ENCODE data around the gene EEA1.
A peak's percentile ranks its signal among the peaks of the same experiment; 100 is the strongest.
"Not testable (repeated sequence)": the region's sequence is repeated elsewhere in the genome, so short reads cannot be mapped to it uniquely, and the experiment has no call there.

Gene EEA1

DNA sequence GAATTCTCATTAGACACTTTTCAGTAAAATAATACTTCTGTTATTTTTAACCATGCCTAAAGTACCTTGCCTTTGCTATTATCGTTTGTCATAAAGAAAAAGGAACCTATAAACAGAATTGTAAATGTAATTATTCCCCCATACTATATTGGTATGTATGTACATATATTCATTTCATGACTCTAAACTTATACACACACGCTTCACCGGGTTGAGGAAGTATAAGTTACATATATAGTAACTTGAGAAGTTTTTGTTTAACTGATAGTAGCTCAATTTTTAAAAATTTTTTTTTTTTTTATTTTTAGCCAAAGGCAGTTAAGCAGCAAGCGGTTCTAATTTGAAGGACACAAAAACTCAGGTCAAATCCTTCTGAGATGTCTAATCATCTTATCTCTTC lies 118.7 kb downstream of the EEA1 start:
- DNase-seq: no peak

GRCh38 chr12:92803903-92804302 lies 125.2 kb downstream of the EEA1 start:
- no peak for DNase-seq

GRCh38 chr12:92802906-92803305 lies 126.2 kb downstream of the EEA1 start:
- no peak for DNase-seq

DNA sequence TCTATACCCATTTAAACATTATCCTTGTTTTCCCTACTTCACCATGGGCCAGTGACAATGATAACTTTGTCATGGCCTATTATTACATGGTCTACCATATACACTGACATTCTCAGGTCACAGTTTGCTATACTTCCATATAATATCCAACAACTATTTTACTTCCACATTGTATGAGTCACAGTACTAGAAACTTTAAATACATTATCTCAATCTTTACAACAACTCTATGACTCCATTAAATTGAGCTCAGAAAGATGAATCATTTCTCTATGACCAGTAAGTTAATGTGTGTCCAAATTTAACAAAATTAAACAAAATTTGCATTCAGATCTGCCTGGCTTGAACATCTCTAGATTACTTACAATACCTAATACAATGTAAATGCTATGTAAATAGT lies 132.4 kb downstream of the EEA1 start:
- no peak for DNase-seq

- DNase-seq: no peak
Observed at GRCh38 chr12:92794814-92795213, 134.3 kb downstream of the EEA1 start.

- not testable (repeated sequence) for DNase-seq
Observed at GRCh38 chr12:92794356-92794755, 134.7 kb downstream of the EEA1 start.

DNA sequence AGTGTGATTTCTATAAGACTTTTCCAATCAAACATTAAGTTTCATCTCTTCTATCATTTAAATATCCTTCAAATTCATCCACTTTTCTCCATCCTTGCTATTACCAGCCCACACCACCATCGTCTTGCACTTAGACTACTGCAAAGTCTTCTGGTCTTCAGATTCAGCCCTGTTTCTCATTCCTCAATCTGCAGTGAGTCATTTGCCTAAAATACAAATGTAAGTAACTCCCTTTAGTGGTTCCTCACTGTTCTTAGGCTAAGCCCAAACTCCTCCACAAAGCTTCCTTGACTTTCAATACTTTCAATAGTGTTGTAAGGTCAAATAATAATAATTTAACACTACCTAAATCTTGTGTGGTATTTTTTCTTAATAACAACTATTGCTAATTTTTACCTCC lies 143.1 kb downstream of the EEA1 start:
- no peak for DNase-seq

DNA sequence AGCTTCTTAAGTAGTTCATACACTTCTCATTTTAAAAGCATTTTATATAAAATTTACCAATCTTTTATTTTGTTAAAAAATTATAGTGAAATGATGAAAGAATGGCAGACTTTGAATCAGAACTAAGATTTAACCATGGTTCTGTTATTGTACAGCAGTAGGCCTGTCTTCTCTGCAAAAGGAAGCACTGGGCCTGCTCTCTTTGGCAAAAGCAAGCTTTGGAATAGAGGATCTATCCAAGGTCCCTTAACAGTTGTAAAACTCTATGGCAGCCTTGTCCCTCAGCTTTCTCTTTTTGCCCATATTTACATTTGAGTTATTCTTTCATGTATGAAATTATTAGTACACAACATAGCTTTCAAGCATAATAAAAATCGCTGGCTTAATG lies 143.5 kb downstream of the EEA1 start:
- no peak for DNase-seq

- DNase-seq: peak in 2 of 51 donors; percentile 7 to 20
Observed at GRCh38 chr12:92784797-92785562, 144.1 kb downstream of the EEA1 start.

- DNase-seq: no peak
Observed at GRCh38 chr12:92784356-92784755, 144.7 kb downstream of the EEA1 start.

GRCh38 chr12:92779902-92780301 lies 149.2 kb downstream of the EEA1 start:
- DNase-seq: no peak

GRCh38 chr12:92778525-92778924 lies 150.6 kb downstream of the EEA1 start:
- no peak for DNase-seq

- no peak for DNase-seq
Observed at GRCh38 chr12:92775416-92775815, 153.7 kb downstream of the EEA1 start.

DNA sequence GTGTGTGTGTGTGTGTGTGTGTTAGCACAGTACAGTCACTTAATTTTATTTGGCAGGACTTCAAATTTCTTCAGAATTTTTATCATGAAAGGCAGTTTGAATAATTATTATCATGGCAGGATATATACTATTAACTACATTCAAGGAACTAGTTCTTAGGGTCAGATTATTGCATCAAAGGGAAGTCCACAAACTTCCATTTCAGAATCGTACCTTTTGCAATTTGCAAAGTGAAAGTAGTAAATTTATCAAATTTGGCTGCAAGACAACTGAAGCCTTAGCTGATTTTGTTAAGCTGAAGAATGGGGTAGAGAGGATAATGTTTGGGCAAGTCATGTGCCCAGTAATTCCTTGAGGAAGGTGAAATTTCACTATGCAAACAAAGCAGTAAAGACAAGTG lies 158.1 kb downstream of the EEA1 start:
- no peak for DNase-seq

GRCh38 chr12:92769124-92769901 lies 159.8 kb downstream of the EEA1 start:
- no peak for DNase-seq

GRCh38 chr12:92765871-92766270 lies 163.2 kb downstream of the EEA1 start:
- no peak for DNase-seq

GRCh38 chr12:92764831-92765230 lies 164.3 kb downstream of the EEA1 start:
- DNase-seq: no peak

- no peak for DNase-seq
Observed at GRCh38 chr12:92762773-92763172, 166.3 kb downstream of the EEA1 start.

DNA sequence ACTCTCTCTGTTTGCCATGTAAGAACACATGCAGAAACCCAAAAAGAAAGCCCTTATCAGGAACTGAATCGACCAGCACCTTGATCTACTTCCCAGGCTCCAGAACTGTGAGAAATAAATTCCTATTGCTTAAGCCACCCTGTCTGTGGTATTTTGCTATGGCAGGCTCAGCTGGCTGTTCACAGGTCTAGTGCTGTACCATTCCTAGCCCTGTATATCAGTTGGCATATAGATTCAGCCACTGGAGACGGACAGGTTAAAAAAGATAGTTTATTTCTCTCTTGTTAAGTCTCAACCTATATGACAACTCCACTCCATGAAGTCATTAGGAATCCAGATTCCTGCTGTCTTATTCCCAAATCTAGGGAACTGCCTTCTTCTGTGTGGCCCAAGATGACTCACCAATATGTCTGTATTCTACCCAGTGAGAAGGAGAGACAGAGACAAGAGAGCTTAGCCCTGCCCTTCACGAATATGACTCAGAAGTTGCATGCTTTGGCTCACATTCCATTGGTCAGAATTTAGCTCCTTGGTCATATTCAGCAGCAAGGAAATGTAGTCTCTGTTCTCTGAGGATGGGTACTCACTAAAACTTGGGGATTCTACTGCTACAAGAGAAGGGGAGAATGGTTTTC lies 169.3 kb downstream of the EEA1 start:
- DNase-seq: no peak

- DNase-seq: no peak
Observed at GRCh38 chr12:92757597-92758121, 171.4 kb downstream of the EEA1 start.

DNA sequence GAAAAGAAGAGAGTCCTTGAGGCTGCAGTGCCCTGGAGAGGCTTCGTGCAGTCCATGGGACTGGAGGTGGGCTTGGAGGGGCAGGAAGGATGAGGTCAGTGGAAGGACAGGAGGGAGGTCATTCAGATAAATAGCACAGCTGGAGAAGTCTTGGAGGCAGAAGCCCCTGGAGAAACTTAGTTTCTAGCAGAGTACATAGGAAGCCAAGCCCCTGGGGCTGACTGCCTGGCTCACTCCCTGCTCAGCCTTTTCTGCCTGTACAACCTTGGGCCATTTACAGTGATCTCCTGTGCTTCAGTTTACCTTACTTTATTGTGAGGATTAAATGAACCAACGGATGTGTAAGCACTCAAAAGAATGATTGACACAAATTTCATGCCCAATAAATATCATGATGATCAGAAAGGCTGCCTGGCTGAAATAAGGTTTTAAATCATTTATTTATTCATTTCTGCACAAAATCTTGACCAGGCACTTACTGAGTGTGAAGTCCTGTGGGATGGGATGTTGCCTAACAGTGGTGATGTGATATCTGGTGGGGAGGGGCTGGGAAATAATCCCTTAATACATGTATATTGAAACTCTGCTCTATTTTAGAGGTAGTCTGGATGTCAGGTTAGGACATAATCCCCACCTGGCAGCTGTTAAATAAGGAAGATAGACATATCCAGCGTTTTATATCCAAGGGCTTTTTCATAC lies 172.0 kb downstream of the EEA1 start:
- no peak for DNase-seq

Measured in hypothalamus (tissue), 51 donors.